Dermis microvascular lymphatic vessel endothelial cell (primary cell): Measurements from ENCODE around the gene CCL25. TPM values are rescaled to one million over a fixed set of nuclear protein-coding genes. Genes with fewer than 3 reads are reported as not detected.

Experiments
- DNase-seq, 2 donors: peaks; one replicate each; pipeline versions ENCODE4 v3.0.0 to v3.0.0-alpha.2; 2010; ENCODE audit warnings: low read depth in 2 of 2
- total RNA-seq: library from RNA; depleted of rRNA; stranded (reverse); fragments of >200 nt; gene quantifications from 2 replicates; pipeline ENCODE4 v1.2.1, GENCODE V29; 2014

Gene CCL25
- total RNA-seq, 1 donor from 2014 or later: not detected

DNA sequence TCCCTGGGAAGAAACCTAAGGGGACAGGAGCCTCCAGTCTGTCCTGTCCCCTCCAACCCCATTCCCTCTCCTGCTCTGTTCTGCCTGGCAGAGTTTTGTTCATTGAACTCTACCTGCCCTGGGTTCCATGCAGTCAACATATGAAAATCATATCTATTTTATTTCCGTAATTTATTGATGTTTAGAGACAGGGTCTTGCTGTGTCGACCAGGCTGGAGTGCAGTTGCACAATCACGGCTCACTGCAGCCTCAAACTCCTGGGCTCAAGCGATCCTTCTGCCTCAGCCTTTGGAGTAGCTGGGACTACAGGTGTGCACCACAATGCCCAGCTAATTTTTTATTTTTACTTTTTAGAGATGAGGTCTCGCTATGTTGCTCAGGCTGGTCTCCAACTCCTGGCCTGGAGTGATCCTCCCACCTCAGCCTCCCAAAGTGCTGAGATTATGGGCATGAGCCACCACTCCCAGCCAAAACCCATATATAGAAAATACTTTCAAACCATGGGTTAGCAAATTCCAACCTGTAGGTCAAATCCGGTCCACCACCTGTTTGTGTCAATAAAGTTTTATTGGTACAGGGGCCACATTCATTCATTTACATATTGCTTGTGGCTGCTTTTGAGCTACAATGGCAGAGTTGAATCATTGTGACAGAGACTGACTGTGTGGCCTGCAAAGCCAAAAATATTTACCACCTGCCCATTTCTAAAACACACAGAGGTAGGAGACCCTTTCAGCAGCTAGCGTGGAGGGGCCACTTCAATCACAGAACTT lies 57.5 kb downstream of the CCL25 start:
- no peak for DNase-seq

DNA sequence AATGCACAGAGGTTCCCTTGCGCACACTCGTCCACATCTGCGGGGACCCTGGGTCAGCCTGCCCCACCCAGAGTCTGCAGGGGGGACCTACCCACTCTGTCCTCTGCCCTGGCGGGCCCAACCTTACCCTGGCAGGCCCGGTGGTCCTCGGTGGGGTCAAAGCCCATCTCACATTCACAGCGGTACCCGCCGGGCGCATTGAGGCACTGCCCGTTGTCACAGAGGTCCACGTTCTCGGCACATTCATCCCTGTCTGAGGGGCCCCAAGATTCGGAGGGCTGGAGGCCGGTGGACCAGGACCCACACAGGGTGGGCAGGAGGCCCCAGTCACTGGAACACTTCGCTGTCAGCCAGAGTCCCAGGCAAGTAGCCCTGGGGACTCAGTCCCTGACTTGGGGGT lies 58.4 kb downstream of the CCL25 start:
- DNase-seq: no peak

DNA sequence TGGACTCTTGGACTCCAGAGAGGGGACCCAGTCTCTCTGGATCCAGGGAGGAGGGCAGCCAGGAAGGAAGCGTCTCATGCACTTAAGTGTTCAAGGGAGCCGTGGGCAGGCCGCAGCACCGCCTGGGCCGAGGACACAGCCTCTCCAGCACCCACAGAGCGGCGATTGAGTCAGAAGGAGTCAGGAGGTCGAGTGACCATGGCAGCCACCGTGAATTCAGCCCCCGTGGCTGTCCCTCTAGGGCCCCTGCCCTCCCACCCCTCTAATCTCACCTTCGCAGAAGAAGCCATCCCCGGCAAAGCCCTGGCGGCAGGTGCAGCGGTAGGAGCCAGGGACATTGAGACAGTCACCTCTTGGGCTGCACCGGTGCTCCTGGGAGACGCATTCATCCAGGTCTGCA lies 58.8 kb downstream of the CCL25 start:
- DNase-seq: no peak

Other genes starting within 250 kb of the CCL25 start
- 6.2 and 10.6 TPM in 2 replicates for gene EVI5L, start 222.5 kb upstream of the CCL25 start, total RNA-seq
- gene PRR36, start 178.4 kb upstream of the CCL25 start, total RNA-seq: not detected in 2 replicates
- gene LRRC8E, start 164.2 kb upstream of the CCL25 start, total RNA-seq: 0.77 and 1.1 TPM in 2 replicates
- 6.9 and 11.4 TPM in 2 replicates for gene MAP2K7, start 148.9 kb upstream of the CCL25 start, total RNA-seq
- 0.25 and 0.26 TPM in 2 replicates for gene TGFBR3L, start 137.9 kb upstream of the CCL25 start, total RNA-seq
- gene SNAPC2, start 132.4 kb upstream of the CCL25 start, total RNA-seq: 5.1 and 5.8 TPM in 2 replicates
- 1.5 and 2.9 TPM in 2 replicates for gene CTXN1, start 126.6 kb upstream of the CCL25 start, total RNA-seq
- 26.2 and 30.2 TPM in 2 replicates for gene TIMM44, start 109.1 kb upstream of the CCL25 start, total RNA-seq
- 19.0 and 40.5 TPM in 2 replicates for gene ELAVL1, start 47.1 kb upstream of the CCL25 start, total RNA-seq
- not detected in 2 replicates for gene FBN3, start 96.8 kb downstream of the CCL25 start, total RNA-seq
- gene CERS4, start 156.6 kb downstream of the CCL25 start, total RNA-seq: 7.7 and 22.9 TPM in 2 replicates